DOHH2 (cell line): ENCODE results near the gene TLR5.

ENCODE experiments used
- H3F3A ChIP-seq: fragments of 200-600 bp; sonication (generic), shearing (Covaris generic); 2 replicates; pipeline ENCODE4 v1.6.0; 2016; ENCODE audit warnings: antibody characterized with exemption, mild to moderate bottlenecking; ENCODE audit not compliant: control insufficient read depth, insufficient read depth
- H3K27ac ChIP-seq: fragments of 200-600 bp; sonication (generic); 2 replicates; pipeline ENCODE4 v1.5.1; 2014; ENCODE audit warnings: low read depth, mild to moderate bottlenecking, low read length, moderate library complexity
- H3K27me3 ChIP-seq: fragments of 200-600 bp; sonication (generic); 2 replicates; pipeline ENCODE4 v1.6.1; 2014; ENCODE audit warnings: mild to moderate bottlenecking, low read length, mixed read lengths; ENCODE audit not compliant: control insufficient read depth
- H3K36me3 ChIP-seq: fragments of 200-600 bp; sonication (generic); 2 replicates; pipeline ENCODE4 v1.6.1; 2014; ENCODE audit warnings: mild to moderate bottlenecking, low read length, moderate library complexity, mixed read lengths; ENCODE audit not compliant: control insufficient read depth
- H3K4me1 ChIP-seq: fragments of 200-600 bp; sonication (generic); 2 replicates; pipeline ENCODE4 v1.6.1; 2014; ENCODE audit warnings: mild to moderate bottlenecking, low read length, mixed read lengths; ENCODE audit not compliant: control insufficient read depth
- H3K4me2 ChIP-seq: fragments of 200-600 bp; sonication (generic); 2 replicates; pipeline ENCODE4 v1.6.0; 2014; ENCODE audit warnings: mild to moderate bottlenecking, low read length, moderate library complexity
- H3K4me3 ChIP-seq: fragments of 200-600 bp; sonication (generic); 2 replicates; pipeline ENCODE4 v1.5.1; 2014; ENCODE audit warnings: mild to moderate bottlenecking, low read length, mixed read lengths
- H3K79me2 ChIP-seq: fragments of 200-600 bp; sonication (generic); 2 replicates; pipeline ENCODE4 v1.6.1; 2014; ENCODE audit warnings: mild to moderate bottlenecking, low read length, mixed read lengths; ENCODE audit not compliant: control insufficient read depth
- H3K9me2 ChIP-seq: fragments of 200-600 bp; sonication (generic); replicated peaks from 2 replicates; pipeline ENCODE4 v1.6.1; 2014; ENCODE audit warnings: mild to moderate bottlenecking, low read length, mixed read lengths; ENCODE audit not compliant: control insufficient read depth
- H3K9me3 ChIP-seq: fragments of 200-600 bp; sonication (generic); 2 replicates; pipeline ENCODE4 v1.6.1; 2014; ENCODE audit warnings: antibody characterized with exemption, low read length, mixed read lengths; ENCODE audit not compliant: control insufficient read depth, insufficient read depth
- H4K20me1 ChIP-seq: fragments of 200-600 bp; sonication (generic); 2 replicates; pipeline ENCODE4 v1.6.0; 2014; ENCODE audit warnings: low read depth, mild to moderate bottlenecking, antibody characterized with exemption, low read length, moderate library complexity; ENCODE audit not compliant: control insufficient read depth, insufficient read depth
- CTCF ChIP-seq: fragments of 200-600 bp; sonication (generic); IDR thresholded peaks from one replicate; pipeline ENCODE4 v1.5.1; 2014; ENCODE audit warnings: antibody characterized with exemption, mild to moderate bottlenecking, low read depth, low read length; ENCODE audit not compliant: poor library complexity, severe bottlenecking
- EZH2phosphoT487 ChIP-seq: fragments of 200-600 bp; sonication (generic); IDR thresholded peaks from 2 replicates; pipeline ENCODE4 v1.6.1; 2017; ENCODE audit warnings: borderline replicate concordance, mild to moderate bottlenecking, antibody characterized with exemption, low read length, moderate library complexity, mixed read lengths

TLR5 gene

GRCh38 chr1:223102797-223103533, 40.1 kb downstream of the TLR5 start:
- Histone ChIP-seq H3K27me3 (no peaks in the 10 kb centered on the region), H4K20me1 (no peaks in the 10 kb centered on the region), H3F3A (no peaks in the 10 kb centered on the region), H3K9me3 (no peaks in the 10 kb centered on the region), H3K4me2 (no peak overlapping the region), H3K27ac (no peak overlapping the region), H3K4me1 (no peaks in the 10 kb centered on the region), H3K79me2 (no peaks in the 10 kb centered on the region), H3K4me3 (no peak overlapping the region), H3K36me3 (no peaks in the 10 kb centered on the region), H3K9me2 (no peaks in the 10 kb centered on the region)
- no peak for TF ChIP-seq EZH2phosphoT487
- no peak for TF ChIP-seq CTCF

DNA sequence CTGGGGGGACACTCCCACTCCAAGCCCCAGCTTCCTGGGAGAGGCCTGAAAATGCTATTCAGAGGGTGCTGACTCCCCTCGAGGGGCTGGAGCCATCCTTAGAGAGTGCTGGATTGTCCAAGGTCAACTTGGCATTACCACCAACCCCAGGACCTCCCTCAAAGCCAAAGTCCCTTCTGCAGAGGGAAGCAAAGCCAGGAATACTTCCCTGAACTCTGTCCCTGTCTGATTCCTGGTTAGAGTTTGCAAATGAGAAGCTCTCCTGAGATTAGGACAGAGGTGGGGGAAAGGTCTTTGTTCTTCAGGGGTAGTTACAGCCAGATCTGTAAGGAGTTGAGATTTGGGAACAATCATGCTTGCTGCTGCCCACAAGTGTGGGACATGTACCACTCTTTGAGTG, 45.3 kb downstream of the TLR5 start:
- TF ChIP-seq EZH2phosphoT487, result no peak
- TF ChIP-seq CTCF, result no peak
- Histone ChIP-seq H3K4me3 (no peak overlapping the region), H3K4me2 (no peak overlapping the region), H3K9me2 (no peaks in the 10 kb centered on the region), H3K27ac (no peak overlapping the region), H3K36me3 (no peaks in the 10 kb centered on the region), H3K4me1 (no peaks in the 10 kb centered on the region), H4K20me1 (no peaks in the 10 kb centered on the region), H3K79me2 (no peaks in the 10 kb centered on the region), H3F3A (no peaks in the 10 kb centered on the region), H3K27me3 (no peaks in the 10 kb centered on the region), H3K9me3 (no peaks in the 10 kb centered on the region)

DNA sequence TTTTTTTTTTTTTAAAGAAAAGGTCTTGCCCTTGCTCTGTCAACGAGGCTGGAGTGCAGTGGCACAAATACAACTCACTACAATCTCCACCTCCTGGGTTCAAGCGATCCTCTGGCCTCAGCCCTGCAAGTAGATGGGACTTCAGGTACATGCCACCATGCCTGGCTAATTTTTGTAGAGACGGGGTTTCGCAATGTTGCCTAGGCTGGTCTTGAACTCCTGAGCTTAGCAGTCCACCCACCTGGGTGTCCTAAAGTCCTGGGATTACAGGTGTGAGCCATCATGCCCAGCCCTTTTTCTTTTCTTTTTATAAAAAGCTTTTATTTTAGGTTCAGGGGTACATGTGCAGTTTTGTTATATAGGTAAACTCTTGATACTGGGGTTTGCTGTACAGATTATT, 47.2 kb downstream of the TLR5 start:
- no peaks in the 10 kb centered on the region for H3K27me3 ChIP-seq
- no peaks in the 10 kb centered on the region for H3K36me3 ChIP-seq

More for the DNA sequence above, 47.2 kb downstream of the TLR5 start:
- H3K4me2 ChIP-seq, result no peak overlapping the region
- no peak overlapping the region for H3K4me3 ChIP-seq
- no peaks in the 10 kb centered on the region for H3K4me1 ChIP-seq
- H3F3A ChIP-seq, result no peaks in the 10 kb centered on the region
- no peaks in the 10 kb centered on the region for H3K9me2 ChIP-seq
- no peaks in the 10 kb centered on the region for H3K79me2 ChIP-seq
- H3K9me3 ChIP-seq, result no peaks in the 10 kb centered on the region
- H3K27ac ChIP-seq, result no peak overlapping the region
- H4K20me1 ChIP-seq, result no peaks in the 10 kb centered on the region
- TF ChIP-seq CTCF, result no peak
- TF ChIP-seq EZH2phosphoT487, result no peak
